ENCODE measurements around the gene IRX4.

The IRX4 gene

DNA sequence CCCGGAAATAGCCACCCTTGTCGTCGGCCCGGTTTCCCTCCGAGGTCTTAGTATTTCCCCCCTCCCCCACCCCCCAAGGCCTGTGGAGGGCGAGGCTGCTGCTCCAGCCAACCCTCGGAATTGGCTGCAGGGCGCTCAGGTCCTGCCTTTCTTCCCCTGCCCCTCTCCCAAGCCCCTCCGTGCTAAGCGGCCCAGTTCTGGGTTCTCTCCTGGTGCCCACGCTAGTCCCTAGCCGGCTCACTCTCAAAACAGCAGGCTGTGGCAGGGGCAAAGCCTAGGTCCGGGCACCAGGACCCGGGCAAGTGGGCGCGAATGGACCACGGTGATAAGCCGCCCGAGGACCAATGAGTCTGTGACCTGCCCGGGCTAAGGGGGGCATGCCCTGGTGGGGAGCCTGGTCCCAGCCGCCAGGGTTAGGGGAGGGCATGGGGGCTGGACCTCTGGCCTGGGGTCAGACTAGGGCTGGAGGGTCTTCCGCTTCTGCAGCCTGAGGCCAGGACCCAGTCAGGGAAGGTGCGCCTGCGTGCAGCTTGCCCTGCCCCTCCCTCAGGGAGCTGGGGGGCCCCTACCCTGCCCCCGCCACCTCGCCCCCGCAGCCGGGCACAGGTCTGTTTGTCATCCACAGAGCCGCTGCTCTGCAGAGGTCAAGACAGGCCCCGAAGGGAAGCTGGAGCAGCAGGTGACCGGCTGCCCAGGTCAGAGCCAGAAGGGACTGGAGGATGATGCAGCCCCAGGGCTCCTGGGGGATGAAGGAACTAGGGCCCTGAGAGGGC, 5.0 kb upstream of the IRX4 start:
- no peak for DNase-seq (ENCODE audit: low read depth in 2 of 2)
- no peak overlapping the region for H3K4me3 ChIP-seq (replicated peaks in 1 of 2; ENCODE audit: low read depth in 2 of 2, low read length in 2 of 2)
- no peak for TF ChIP-seq CTCF (IDR thresholded peaks at IDR 0.05; ENCODE audit: low read depth, low read length)

- no peak overlapping the region for H3K4me3 ChIP-seq (replicated peaks in 1 of 2; ENCODE audit: low read depth in 2 of 2, low read length in 2 of 2)
- TF ChIP-seq CTCF (IDR thresholded peaks at IDR 0.05; ENCODE audit: low read depth, low read length), result no peak
- DNase-seq (ENCODE audit: low read depth in 2 of 2), result no peak
Observed at GRCh38 chr5:1886846-1887587, 4.3 kb upstream of the IRX4 start.

DNA sequence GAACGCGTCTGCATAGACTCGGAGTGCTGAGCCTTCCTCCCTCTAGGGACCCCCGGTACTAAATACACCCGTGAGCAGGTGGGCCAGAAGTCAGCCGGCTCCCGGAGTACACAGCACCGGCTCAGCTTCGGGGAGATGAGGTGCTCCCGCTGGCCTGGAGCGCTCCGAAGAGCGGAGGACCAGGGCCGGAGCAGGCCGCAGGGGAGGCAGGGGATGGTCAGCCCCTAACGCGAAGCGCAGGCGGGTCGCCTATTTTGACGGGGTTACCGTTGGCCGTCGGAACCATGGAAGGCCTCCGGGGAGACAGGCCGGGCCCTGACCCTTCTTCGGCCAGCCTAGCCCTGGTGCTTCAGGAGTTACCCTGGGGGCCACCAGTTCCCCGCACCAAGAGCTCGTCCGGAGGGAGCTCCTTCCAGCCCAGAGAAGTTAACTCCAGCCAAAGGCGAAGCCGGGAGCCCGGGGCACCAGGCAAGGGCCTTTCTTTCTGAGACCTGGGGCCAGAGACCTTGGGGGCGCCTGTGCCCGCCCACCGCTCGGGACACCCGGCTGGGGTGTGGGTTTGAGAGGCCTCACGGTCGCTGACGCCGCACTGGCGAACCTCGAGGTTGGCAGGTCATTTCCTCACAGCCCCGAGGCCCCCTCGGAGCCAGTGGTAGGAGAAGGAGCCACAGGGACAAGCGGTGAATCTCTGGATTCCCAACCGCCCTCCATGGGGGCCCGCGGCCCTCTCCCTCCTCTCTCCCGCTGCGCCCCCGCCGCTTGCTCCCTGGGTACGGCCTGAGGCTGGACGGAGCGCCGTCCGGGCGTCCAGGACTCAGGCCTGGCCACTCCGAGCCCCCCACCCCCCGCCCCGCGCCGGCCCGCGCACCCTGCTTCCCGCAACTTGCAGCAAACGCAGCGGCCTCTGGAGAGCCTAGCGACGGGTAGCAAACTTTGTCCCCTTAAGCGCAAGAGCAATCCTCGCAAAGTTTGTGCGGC, 3.4 kb upstream of the IRX4 start:
- H3K4me3 ChIP-seq (replicated peaks in 1 of 2; ENCODE audit: low read depth in 2 of 2, low read length in 2 of 2), result peak overlapping the region in 1 of 2 donors; percentile 34
- TF ChIP-seq CTCF (IDR thresholded peaks at IDR 0.05; ENCODE audit: low read depth, low read length), result no peak
- DNase-seq (ENCODE audit: low read depth in 2 of 2), result no peak

- TF ChIP-seq CTCF (IDR thresholded peaks at IDR 0.05; ENCODE audit: low read depth, low read length), result no peak
- DNase-seq (ENCODE audit: low read depth in 2 of 2), result no peak
- H3K4me3 ChIP-seq (replicated peaks in 1 of 2; ENCODE audit: low read depth in 2 of 2, low read length in 2 of 2), result peak overlapping the region in 1 of 2 donors; percentile 34
Observed at GRCh38 chr5:1885404-1885755, 2.7 kb upstream of the IRX4 start.

GRCh38 chr5:1884678-1885403, 2.1 kb upstream of the IRX4 start:
- H3K4me3 ChIP-seq (replicated peaks in 1 of 2; ENCODE audit: low read depth in 2 of 2, low read length in 2 of 2), result peak overlapping the region in 1 of 2 donors; percentile 19
- no peak for DNase-seq (ENCODE audit: low read depth in 2 of 2)
- no peak for TF ChIP-seq CTCF (IDR thresholded peaks at IDR 0.05; ENCODE audit: low read depth, low read length)
